Measurements from ENCODE around the gene COX8C.

GRCh38 chr14:93316716-93317115, 30.3 kb upstream of the COX8C start:
- TF ChIP-seq CTCF (IDR thresholded peaks at IDR 0.05) = no peak
- no peak for TF ChIP-seq POLR2A (IDR thresholded peaks at IDR 0.05)
